GM11168 (cell line): ENCODE data around the gene SLC6A18.

Source experiments
- in situ Hi-C: fragments of 300-500 bp; cut with MboI; formaldehyde crosslinking; loops from one replicate; pipeline ENCODE4 v1.12.0; 2022; ENCODE audit warnings: low sequenced_read_pairs; ENCODE audit not compliant: unreplicated experiment

SLC6A18 gene

GRCh38 chr5:1249366-1250280, 24.4 kb downstream of the SLC6A18 start:
- in situ Hi-C loops = no loop called here

- in situ Hi-C loops = no loop called here
Measured at GRCh38 chr5:1251678-1252580, 26.7 kb downstream of the SLC6A18 start.

GRCh38 chr5:1252681-1253080, 27.5 kb downstream of the SLC6A18 start:
- in situ Hi-C loops = no loop called here

- in situ Hi-C loops = no loop called here
Measured at GRCh38 chr5:1253456-1254105, 28.4 kb downstream of the SLC6A18 start.

GRCh38 chr5:1254196-1254595, 29.0 kb downstream of the SLC6A18 start:
- in situ Hi-C loops = no loop called here

- in situ Hi-C loops = no loop called here
Measured at GRCh38 chr5:1255081-1255561, 29.9 kb downstream of the SLC6A18 start.

GRCh38 chr5:1256776-1257175, 31.6 kb downstream of the SLC6A18 start:
- in situ Hi-C loops = no loop called here

- in situ Hi-C loops = no loop called here
Measured at GRCh38 chr5:1257363-1257762, 32.2 kb downstream of the SLC6A18 start.

- in situ Hi-C loops = no loop called here
Measured at GRCh38 chr5:1257841-1258240, 32.7 kb downstream of the SLC6A18 start.

- in situ Hi-C loops = no loop called here
Measured at GRCh38 chr5:1259806-1260480, 34.8 kb downstream of the SLC6A18 start.

GRCh38 chr5:1261643-1262042, 36.5 kb downstream of the SLC6A18 start:
- in situ Hi-C loops = no loop called here

GRCh38 chr5:1262381-1262780, 37.2 kb downstream of the SLC6A18 start:
- in situ Hi-C loops = no loop called here

GRCh38 chr5:1264211-1264610, 39.0 kb downstream of the SLC6A18 start:
- in situ Hi-C loops = no loop called here

GRCh38 chr5:1265026-1265425, 39.8 kb downstream of the SLC6A18 start:
- in situ Hi-C loops = loop anchor here (5.0 kb wide), 1 partner anchor 42 kb away; no protein-coding TSS in a partner anchor

GRCh38 chr5:1265461-1266455, 40.6 kb downstream of the SLC6A18 start:
- in situ Hi-C loops = loop anchor here (5.0 kb wide), 1 partner anchor 42 kb away; no protein-coding TSS in a partner anchor

- in situ Hi-C loops = loop anchor here (5.0 kb wide), 1 partner anchor 41 kb away; no protein-coding TSS in a partner anchor
Measured at GRCh38 chr5:1266791-1267190, 41.6 kb downstream of the SLC6A18 start.

GRCh38 chr5:1267464-1267863, 42.3 kb downstream of the SLC6A18 start:
- in situ Hi-C loops = loop anchor here (5.0 kb wide), 1 partner anchor 40 kb away; no protein-coding TSS in a partner anchor

- in situ Hi-C loops = loop anchor here (5.0 kb wide), 1 partner anchor 39 kb away; no protein-coding TSS in a partner anchor
Measured at GRCh38 chr5:1268056-1268455, 42.9 kb downstream of the SLC6A18 start.
